GM12878 (cell line): ENCODE data around the gene PAPOLG. TPM values are rescaled to one million over a fixed set of nuclear protein-coding genes. Genes with fewer than 3 reads are reported as not detected.

Source experiments
- ATAC-seq: fragments of 200-7000 bp; cut with Tn5 transposase; 3 replicates; pipeline ENCODE4 v1.9.1; 2020; ENCODE audit warnings: mild to moderate bottlenecking, moderate library complexity
- BruUV-seq: library from RNA; stranded (reverse); fragments of 400-500 nt; replicated peaks from 2 replicates; lab custom pipeline; 2021; lab: Mats Ljungman, UMichigan
- CTCF ChIA-PET: fragments of 300-600 bp; sonication (Branson Sonifier 250); formaldehyde crosslinking; extraction: SDS; loops from one replicate; lab custom pipeline; 2021; ENCODE audit warnings: inconsistent platforms; lab: Yijun Ruan, JAX
- POLR2A ChIA-PET: fragments of 350-600 bp; formaldehyde crosslinking; extraction: SDS; loops from one replicate; lab custom pipeline; 2021; ENCODE audit warnings: inconsistent platforms; lab: Charles Lee
- RAD21 ChIA-PET: fragments of 300-600 bp; sonication (Branson Sonifier 250); formaldehyde crosslinking; loops from one replicate; lab custom pipeline; 2023; ENCODE audit warnings: antibody characterized with exemption; ENCODE audit not compliant: unreplicated experiment; lab: Charles Lee
- SMC1A ChIA-PET: fragments of 300-600 bp; sonication (Branson Sonifier 250); formaldehyde crosslinking; loops from one replicate; lab custom pipeline; 2023; ENCODE audit not compliant: unreplicated experiment, uncharacterized antibody; lab: Charles Lee
- DNase-seq: peaks from one replicate; pipeline ENCODE4 v3.0.0-alpha.2; 2011; ENCODE audit warnings: low read depth, low spot score
- FAIRE-seq: peaks from 3 replicates; lab custom pipeline; 2011; peaks lifted over from hg19 to GRCh38; lab: Jason Lieb, UNC
- H2AFZ ChIP-seq: 2 replicates; pipeline ENCODE4 v1.6.0; 2011; ENCODE audit warnings: low read depth, low read length, control low read depth; ENCODE audit not compliant: control insufficient read depth
- H3K27ac ChIP-seq: 2 replicates; pipeline ENCODE4 v1.5.1; 2011; ENCODE audit warnings: control low read depth; ENCODE audit not compliant: control insufficient read depth, insufficient read depth
- H3K27me3 ChIP-seq, 2 experiments: replicated peaks in 1 of 2; 2 replicates each; pipeline versions ENCODE4 v1.6.0 to v1.6.1; 2011; ENCODE audit warnings: low read length in 1 of 2; ENCODE audit not compliant: control insufficient read depth in 2 of 2, insufficient read depth in 2 of 2
- H3K36me3 ChIP-seq, 2 experiments: 2 replicates each; pipeline ENCODE4 v1.5.1; 2011; ENCODE audit warnings: low read length in 1 of 2; ENCODE audit not compliant: control insufficient read depth in 2 of 2, insufficient read depth in 2 of 2
- H3K4me1 ChIP-seq: 2 replicates; pipeline ENCODE4 v1.6.1; 2011; ENCODE audit warnings: mild to moderate bottlenecking, low read length, moderate library complexity, mixed read lengths; ENCODE audit not compliant: control insufficient read depth, insufficient read depth
- H3K4me2 ChIP-seq: 2 replicates; pipeline ENCODE4 v1.6.0; 2011; ENCODE audit warnings: control low read depth; ENCODE audit not compliant: control insufficient read depth, insufficient read depth
- H3K4me3 ChIP-seq: fragments of 200-600 bp; sonication (generic); 2 replicates; pipeline ENCODE4 v1.5.1; 2016
- H3K79me2 ChIP-seq: 2 replicates; pipeline ENCODE4 v1.6.0; 2011; ENCODE audit warnings: low read length; ENCODE audit not compliant: control insufficient read depth, insufficient read depth
- H3K9ac ChIP-seq: 2 replicates; pipeline ENCODE4 v1.8.0; 2011; ENCODE audit warnings: low read length, control low read depth, mixed read lengths; ENCODE audit not compliant: control insufficient read depth, insufficient read depth
- H3K9me3 ChIP-seq: replicated peaks from 3 replicates; pipeline ENCODE4 v1.5.1; 2011; ENCODE audit warnings: mild to moderate bottlenecking, low read length; ENCODE audit not compliant: control insufficient read depth, insufficient read depth
- H4K20me1 ChIP-seq: 2 replicates; pipeline ENCODE4 v1.6.0; 2011; ENCODE audit not compliant: control insufficient read depth, insufficient read depth
- BCL11A ChIP-seq: IDR thresholded peaks from 2 replicates; pipeline ENCODE4 v1.6.1; 2011; ENCODE audit warnings: low read depth, low read length
- HSF1 ChIP-seq: fragments of 150-350 bp; IDR thresholded peaks from 2 replicates; pipeline ENCODE4 v1.6.1; 2014; ENCODE audit warnings: mild to moderate bottlenecking, low read depth, low read length
- NR2C2 ChIP-seq: IDR thresholded peaks from 2 replicates; pipeline ENCODE4 v1.6.1; 2011; ENCODE audit warnings: borderline replicate concordance, low read depth; ENCODE audit not compliant: control insufficient read depth, insufficient read length
- PAX8 ChIP-seq: fragments of 450-650 bp; IDR thresholded peaks from 2 replicates; pipeline ENCODE4 v1.6.1; 2017; ENCODE audit warnings: mild to moderate bottlenecking, moderate library complexity
- SP1 ChIP-seq: IDR thresholded peaks from one replicate; pipeline ENCODE4 v1.6.1; 2011; ENCODE audit warnings: low read depth, low read length
- TAF1 ChIP-seq: IDR thresholded peaks from 2 replicates; pipeline ENCODE4 v1.6.1; 2011; ENCODE audit warnings: mild to moderate bottlenecking, low read depth, low read length, borderline replicate concordance
- ZBTB33 ChIP-seq: fragments of 450-650 bp; IDR thresholded peaks from 2 replicates; pipeline ENCODE4 v1.6.1; 2017; ENCODE audit warnings: mild to moderate bottlenecking
- ZNF687 ChIP-seq: fragments of 450-650 bp; IDR thresholded peaks from 2 replicates; pipeline ENCODE4 v1.6.1; 2017; ENCODE audit warnings: mild to moderate bottlenecking, moderate library complexity
- ZSCAN29 ChIP-seq: fragments of 450-650 bp; IDR thresholded peaks from 2 replicates; pipeline ENCODE4 v1.6.1; 2017; ENCODE audit warnings: mild to moderate bottlenecking, moderate library complexity
- WGBS: methylation state at CpG from one replicate; pipeline ENCODE4 v1.1.6; 2016; ENCODE audit warnings: low lambda C conversion rate; ENCODE audit not compliant: insufficient replicate concordance, insufficient coverage; ENCODE audit errors: missing lambda C conversion rate; 5-methylcytosine and 5-hydroxymethylcytosine counted together
- in situ Hi-C: fragments of 300-500 bp; cut with MboI; formaldehyde crosslinking; loops from 9 replicates; pipeline ENCODE4 v1.14.3; 2018; ENCODE audit warnings: mixed read lengths
- intact Hi-C: fragments of 100-400 bp; cut with micrococcal nuclease; formaldehyde crosslinking; loops from one replicate; pipeline ENCODE4 v1.14.2; 2022; ENCODE audit not compliant: unreplicated experiment
- polyA plus RNA-seq, 11 experiments: library from polyadenylated mRNA; depleted of rRNA in 4 of 11; unstranded in 6 of 11; stranded (reverse) in 5 of 11; fragments of >200 nt; fragmentation: Nextera tagmentation in 4 of 11; fragmentation: Illumina TruSeq in 1 of 11; extraction: Ambion mirVana in 4 of 11; extraction: Trizol in 1 of 11; gene quantifications; 1 replicate in 1 of 11; 2 replicates in 10 of 11; pipeline versions ENCODE4 v1.2.1 to v1.2.3, GENCODE V29; 2011 to 2016; ENCODE audit warnings: inconsistent platforms in 2 of 11, missing spikeins in 2 of 11, low read depth in 1 of 11
- total RNA-seq, 4 experiments: library from RNA; depleted of rRNA in 3 of 4; stranded (reverse); fragments of >200 nt in 3 of 4; fragmentation: Illumina TruSeq in 1 of 4; extraction: Trizol in 1 of 4; gene quantifications; 2 replicates each; pipeline versions ENCODE4 v1.2.1 to v1.2.3, GENCODE V29; 2013 to 2021

Gene PAPOLG
- total and polyA plus RNA-seq, 10 of the 15 experiments (the other 5 are each of a cell fraction or from before 2014, with no cell fraction given) = 4.2 to 15.8 (median 10.7) TPM

- WGBS = 60% methylated on average over 6 of the region's 6 CpGs
- TF ChIP-seq BCL11A (no peak), NR2C2 (no peak), ZNF687 (no peak), TAF1 (no peak), SP1 (no peak), HSF1 (no peak), PAX8 (no peak), ZSCAN29 (no peak), ZBTB33 (no peak)
- RAD21 ChIA-PET = no interaction called here
Observed at GRCh38 chr2:60739156-60739555, 16.9 kb upstream of the PAPOLG start.

More at GRCh38 chr2:60739156-60739555, 16.9 kb upstream of the PAPOLG start:
- Histone ChIP-seq H3K79me2 (no peaks in the 10 kb centered on the region), H3K27ac (no peak overlapping the region), H3K4me2 (no peak overlapping the region), H3K27me3 (peaks cover 1 to 9% of the 10 kb centered on the region in 2 experiments; a peak in 3 of 4 replicates), H3K36me3 (no peaks in the 10 kb centered on the region), H3K4me3 (no peak overlapping the region), H2AFZ (no peak overlapping the region), H3K4me1 (no peaks in the 10 kb centered on the region), H3K9me3 (no peaks in the 10 kb centered on the region; the same call in 2 of the 3 replicates), H4K20me1 (no peaks in the 10 kb centered on the region), H3K9ac (no peak overlapping the region)
- ChIA-PET SMC1A (interaction anchor here (1.2 to 1.3 kb wide), 2 partner anchors 17 to 596 kb away, joined by 3 to 4 read pairs; partner anchors contain the start of gene PAPOLG), POLR2A (no interaction called here), CTCF (interaction anchor here (1.5 kb wide), 1 partner anchor 32 kb away, joined by 5 read pairs; no protein-coding TSS in a partner anchor)
- ATAC-seq (no peak), DNase-seq (no peak), FAIRE-seq (no peak)
- in situ Hi-C loops = no loop called here
- BruUV-seq = no TSS peak
- intact Hi-C loops = no loop called here
